OCI-LY1 (cell line): ENCODE measurements around the gene SLC12A7.

Experiments
- H2AFZ ChIP-seq: fragments of 200-600 bp; sonication (generic), shearing (Covaris generic); 2 replicates; pipeline ENCODE4 v1.6.0; 2014; ENCODE audit warnings: antibody characterized with exemption, mild to moderate bottlenecking, low read length
- H3F3A ChIP-seq: fragments of 200-600 bp; sonication (generic), shearing (Covaris generic); 2 replicates; pipeline ENCODE4 v1.6.0; 2014; ENCODE audit warnings: mild to moderate bottlenecking, antibody characterized with exemption, low read length, moderate library complexity; ENCODE audit not compliant: insufficient read depth
- H3K27ac ChIP-seq: fragments of 200-600 bp; sonication (generic); 2 replicates; pipeline ENCODE4 v1.5.1; 2014; ENCODE audit warnings: low read length, mixed run types, mild to moderate bottlenecking, low read depth; ENCODE audit not compliant: poor library complexity, severe bottlenecking
- H3K27me3 ChIP-seq: fragments of 200-600 bp; sonication (generic); 2 replicates; pipeline ENCODE4 v1.6.0; 2014; ENCODE audit warnings: antibody characterized with exemption, mild to moderate bottlenecking, low read length, moderate library complexity; ENCODE audit not compliant: insufficient read depth
- H3K36me3 ChIP-seq: fragments of 200-600 bp; sonication (generic); 2 replicates; pipeline ENCODE4 v1.6.1; 2014; ENCODE audit warnings: mild to moderate bottlenecking, antibody characterized with exemption, low read length, moderate library complexity, mixed read lengths; ENCODE audit not compliant: insufficient read depth
- H3K4me1 ChIP-seq: fragments of 200-600 bp; sonication (generic); 2 replicates; pipeline ENCODE4 v1.5.1; 2014; ENCODE audit warnings: mild to moderate bottlenecking, low read length, moderate library complexity; ENCODE audit not compliant: insufficient read depth, severe bottlenecking
- H3K4me2 ChIP-seq: fragments of 200-600 bp; sonication (generic), shearing (Covaris generic); 2 replicates; pipeline ENCODE4 v1.6.1; 2014; ENCODE audit warnings: low read length
- H3K4me3 ChIP-seq: fragments of 200-600 bp; sonication (generic); 2 replicates; pipeline ENCODE4 v1.5.1; 2014; ENCODE audit warnings: low read length, low read depth, mild to moderate bottlenecking, mixed read lengths; ENCODE audit not compliant: poor library complexity, severe bottlenecking
- H3K79me2 ChIP-seq: fragments of 200-600 bp; shearing (Covaris generic); 2 replicates; pipeline ENCODE4 v1.6.1; 2016; ENCODE audit warnings: mixed run types, low read length, mixed read lengths; ENCODE audit not compliant: insufficient read depth
- H3K9ac ChIP-seq: fragments of 200-600 bp; sonication (generic), shearing (Covaris generic); 2 replicates; pipeline ENCODE4 v1.6.1; 2014; ENCODE audit warnings: mild to moderate bottlenecking, low read length, mixed read lengths
- H3K9me2 ChIP-seq: fragments of 200-600 bp; sonication (generic), shearing (Covaris generic); 2 replicates; pipeline ENCODE4 v1.6.1; 2014; ENCODE audit warnings: low read depth, mild to moderate bottlenecking, low read length, mixed read lengths
- H3K9me3 ChIP-seq: fragments of 200-600 bp; shearing (Covaris generic); 2 replicates; pipeline ENCODE4 v1.6.1; 2014; ENCODE audit warnings: low read length, mixed read lengths
- H4K20me1 ChIP-seq: fragments of 200-600 bp; sonication (generic), shearing (Covaris generic); 2 replicates; pipeline ENCODE4 v1.6.0; 2016; ENCODE audit warnings: mild to moderate bottlenecking, low read length; ENCODE audit not compliant: insufficient read depth
- EZH2 ChIP-seq: fragments of 200-600 bp; sonication (generic), shearing (Covaris generic); IDR thresholded peaks from 2 replicates; pipeline ENCODE4 v1.8.0; 2017; ENCODE audit warnings: borderline replicate concordance, mixed run types, mild to moderate bottlenecking, antibody characterized with exemption, low read length, moderate library complexity, mixed read lengths
- TF ChIP-seq, protein P1 (sequence below): fragments of 200-600 bp; sonication (generic), shearing (Covaris generic); IDR thresholded peaks from 2 replicates; pipeline ENCODE4 v1.5.1; 2017; ENCODE audit warnings: mild to moderate bottlenecking, antibody characterized with exemption, low read length, moderate library complexity, mixed read lengths

SLC12A7 gene

DNA sequence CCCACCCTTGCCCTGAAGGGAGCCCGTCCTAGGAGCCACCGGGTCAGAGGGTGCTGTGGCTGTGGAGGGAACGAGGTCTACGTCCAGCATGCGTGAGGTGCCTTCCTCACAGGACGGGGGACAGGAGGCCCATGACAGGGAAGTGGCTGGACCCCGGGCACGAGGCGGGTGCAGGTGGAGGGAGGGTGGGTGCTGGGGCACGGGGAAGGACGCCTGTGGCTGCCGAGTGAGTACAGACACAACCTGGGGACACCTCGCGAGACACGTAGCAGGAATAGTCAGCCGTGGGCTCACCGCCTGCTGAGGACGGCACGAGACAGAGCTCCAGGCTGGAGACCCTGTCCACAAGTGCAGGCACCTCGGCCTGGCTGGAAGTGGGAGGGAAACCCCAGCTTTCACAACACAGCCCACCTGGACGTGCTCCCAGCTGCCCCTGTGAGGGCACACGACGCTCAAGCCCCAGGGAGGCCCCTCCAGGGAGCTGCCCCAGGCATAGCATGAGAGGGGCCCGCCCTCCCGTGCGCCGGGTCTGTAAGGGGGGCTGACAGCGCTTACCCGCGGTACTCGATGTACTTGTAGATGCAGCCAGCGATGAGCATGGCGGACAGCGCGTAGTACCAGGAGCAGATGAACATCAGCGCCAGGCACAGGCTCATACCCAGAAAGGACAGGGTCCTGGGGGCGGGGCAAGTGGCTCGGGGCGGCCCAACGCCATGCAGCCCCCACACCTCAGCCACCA lies 36.9 kb downstream of the SLC12A7 start:
- no peaks in the 10 kb centered on the region for H3K4me1 ChIP-seq
- no peaks in the 10 kb centered on the region for H3F3A ChIP-seq
- H3K4me3 ChIP-seq, result no peak overlapping the region
- no peak overlapping the region for H2AFZ ChIP-seq
- H3K4me2 ChIP-seq, result no peak overlapping the region
- no peaks in the 10 kb centered on the region for H3K36me3 ChIP-seq
- H3K79me2 ChIP-seq, result no peaks in the 10 kb centered on the region
- H3K9ac ChIP-seq, result no peak overlapping the region
- no peak for TF ChIP-seq EZH2
- TF ChIP-seq, protein P1, sequence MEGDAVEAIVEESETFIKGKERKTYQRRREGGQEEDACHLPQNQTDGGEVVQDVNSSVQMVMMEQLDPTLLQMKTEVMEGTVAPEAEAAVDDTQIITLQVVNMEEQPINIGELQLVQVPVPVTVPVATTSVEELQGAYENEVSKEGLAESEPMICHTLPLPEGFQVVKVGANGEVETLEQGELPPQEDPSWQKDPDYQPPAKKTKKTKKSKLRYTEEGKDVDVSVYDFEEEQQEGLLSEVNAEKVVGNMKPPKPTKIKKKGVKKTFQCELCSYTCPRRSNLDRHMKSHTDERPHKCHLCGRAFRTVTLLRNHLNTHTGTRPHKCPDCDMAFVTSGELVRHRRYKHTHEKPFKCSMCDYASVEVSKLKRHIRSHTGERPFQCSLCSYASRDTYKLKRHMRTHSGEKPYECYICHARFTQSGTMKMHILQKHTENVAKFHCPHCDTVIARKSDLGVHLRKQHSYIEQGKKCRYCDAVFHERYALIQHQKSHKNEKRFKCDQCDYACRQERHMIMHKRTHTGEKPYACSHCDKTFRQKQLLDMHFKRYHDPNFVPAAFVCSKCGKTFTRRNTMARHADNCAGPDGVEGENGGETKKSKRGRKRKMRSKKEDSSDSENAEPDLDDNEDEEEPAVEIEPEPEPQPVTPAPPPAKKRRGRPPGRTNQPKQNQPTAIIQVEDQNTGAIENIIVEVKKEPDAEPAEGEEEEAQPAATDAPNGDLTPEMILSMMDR, result no peak
- H4K20me1 ChIP-seq, result no peaks in the 10 kb centered on the region
- no peaks in the 10 kb centered on the region for H3K9me3 ChIP-seq
- no peaks in the 10 kb centered on the region for H3K9me2 ChIP-seq
- H3K27ac ChIP-seq, result no peak overlapping the region
- no peaks in the 10 kb centered on the region; the same call in 1 of the 2 replicates for H3K27me3 ChIP-seq

DNA sequence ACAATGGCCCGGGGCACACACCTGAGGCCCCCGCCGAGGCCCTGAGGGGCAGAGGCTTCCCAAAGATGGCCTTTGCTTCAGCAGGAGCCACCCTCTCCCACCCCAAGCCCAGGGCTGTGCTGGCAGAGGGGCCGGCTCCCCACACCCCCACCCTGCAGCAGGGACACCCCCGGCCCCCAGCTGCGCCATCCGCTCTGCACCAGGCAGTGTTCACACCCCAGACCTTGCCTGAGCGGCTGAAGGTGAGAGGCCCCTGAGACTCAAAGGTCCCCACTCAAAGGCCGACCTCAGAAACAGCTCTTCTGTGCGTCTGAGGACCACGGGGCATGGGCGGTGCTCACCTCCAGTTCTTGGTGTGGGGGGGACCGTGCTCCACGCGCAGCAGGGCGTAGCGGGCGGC lies 37.6 kb downstream of the SLC12A7 start:
- H3K27ac ChIP-seq, result no peak overlapping the region
- H3K79me2 ChIP-seq, result no peaks in the 10 kb centered on the region

DNA sequence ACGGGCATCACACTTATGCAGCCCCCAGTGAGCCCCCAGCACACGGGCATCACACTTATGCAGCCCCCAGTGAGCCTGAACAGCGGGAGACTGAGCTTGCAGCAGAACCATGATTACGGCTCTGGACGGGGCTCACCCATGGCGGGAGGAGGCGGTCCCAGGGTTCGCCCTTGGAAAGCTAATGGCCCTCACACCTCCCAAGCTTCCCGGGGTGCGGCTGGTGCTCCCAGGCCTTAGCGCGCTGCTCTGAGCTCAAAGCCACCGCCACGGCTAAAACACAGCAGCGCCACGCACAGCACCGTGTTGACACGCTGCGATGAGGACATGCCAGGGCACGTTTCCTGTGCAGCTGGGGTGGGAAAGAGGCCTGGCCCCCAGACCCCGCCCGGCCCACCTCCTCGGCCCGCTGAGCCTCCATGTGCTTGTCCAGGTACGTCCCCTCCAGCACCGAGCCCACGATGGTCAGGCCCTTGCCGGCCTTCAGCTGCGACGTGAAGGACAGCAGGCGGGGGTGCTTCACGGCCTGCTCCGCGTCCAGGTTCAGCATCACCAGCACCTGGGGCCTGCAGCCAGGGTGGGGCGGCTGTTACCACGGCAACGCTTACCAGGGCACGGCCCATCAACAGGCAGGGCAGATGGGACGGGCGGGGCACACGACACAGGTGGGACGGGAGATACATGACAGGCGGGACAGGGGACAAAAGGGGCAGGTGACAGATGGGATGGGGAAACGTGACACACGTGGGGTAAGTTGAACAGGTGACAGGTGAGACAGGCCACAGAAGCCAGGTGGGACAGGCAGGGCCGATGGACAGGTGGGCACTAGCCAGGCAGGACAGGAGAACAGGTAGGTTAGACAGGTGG lies 38.4 kb downstream of the SLC12A7 start:
- H4K20me1 ChIP-seq, result no peaks in the 10 kb centered on the region
- no peak overlapping the region for H3K4me3 ChIP-seq
- no peaks in the 10 kb centered on the region for H3K4me1 ChIP-seq
- TF ChIP-seq, protein P1, result no peak
- no peak for TF ChIP-seq EZH2
- no peaks in the 10 kb centered on the region for H3K27me3 ChIP-seq
- no peak overlapping the region for H3K4me2 ChIP-seq
- H3K27ac ChIP-seq, result no peak overlapping the region
- no peaks in the 10 kb centered on the region for H3K9me2 ChIP-seq
- no peak overlapping the region for H3K9ac ChIP-seq
- H3K79me2 ChIP-seq, result no peaks in the 10 kb centered on the region
- no peak overlapping the region for H2AFZ ChIP-seq
- no peaks in the 10 kb centered on the region for H3F3A ChIP-seq
- no peaks in the 10 kb centered on the region for H3K9me3 ChIP-seq
- no peaks in the 10 kb centered on the region for H3K36me3 ChIP-seq

More for the DNA sequence above, 37.6 kb downstream of the SLC12A7 start:
- no peaks in the 10 kb centered on the region for H3F3A ChIP-seq
- no peak overlapping the region for H3K4me3 ChIP-seq
- H3K9me3 ChIP-seq, result no peaks in the 10 kb centered on the region
- no peak for TF ChIP-seq EZH2
- TF ChIP-seq, protein P1, result no peak
- H4K20me1 ChIP-seq, result no peaks in the 10 kb centered on the region
- H2AFZ ChIP-seq, result no peak overlapping the region
- H3K27me3 ChIP-seq, result no peaks in the 10 kb centered on the region; the same call in 1 of the 2 replicates
- H3K9ac ChIP-seq, result no peak overlapping the region
- H3K9me2 ChIP-seq, result no peaks in the 10 kb centered on the region
- no peak overlapping the region for H3K4me2 ChIP-seq
- H3K4me1 ChIP-seq, result no peaks in the 10 kb centered on the region
- H3K36me3 ChIP-seq, result no peaks in the 10 kb centered on the region
